ENCODE measurements around the gene MATN1.
A peak's percentile ranks its signal among the peaks of the same experiment; 100 is the strongest.

MATN1 gene

DNA sequence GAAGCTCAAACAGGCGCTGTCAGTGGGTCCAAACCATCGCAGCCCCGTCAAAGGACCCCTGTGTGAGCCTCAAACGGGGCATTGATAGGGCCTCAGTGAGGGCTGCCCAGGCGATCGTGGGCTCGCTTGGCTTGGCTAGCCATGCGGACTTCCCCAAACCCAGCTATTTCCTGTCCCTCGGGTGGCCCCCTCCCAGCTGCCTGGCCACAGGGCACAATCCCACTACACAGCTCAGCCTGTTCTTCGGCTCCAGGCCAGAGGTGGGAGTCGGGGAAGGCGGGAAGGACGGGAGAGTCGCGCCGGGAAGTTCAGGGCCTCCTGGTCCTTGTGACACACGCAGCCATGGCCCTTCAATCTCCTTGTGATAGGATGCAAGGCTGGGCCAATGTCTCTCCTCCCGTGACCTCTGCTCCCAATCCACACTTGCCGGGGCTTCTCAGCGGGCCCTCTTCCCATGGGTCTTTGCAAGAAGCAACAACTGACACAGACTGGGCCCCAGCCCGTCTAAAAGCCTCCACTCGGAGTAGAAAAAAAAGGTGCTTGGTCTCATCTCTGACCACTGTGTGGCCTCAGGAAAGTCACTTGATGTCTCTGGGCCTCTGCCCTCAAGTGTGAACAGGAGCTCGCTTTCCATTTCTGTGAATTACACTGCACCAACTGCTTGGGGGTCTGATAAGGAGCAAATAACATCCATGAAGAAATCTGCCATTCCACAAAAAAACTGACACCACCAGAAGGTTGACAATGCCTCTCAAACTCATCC lies 7.1 kb upstream of the MATN1 start:
- no peak for DNase-seq

DNA sequence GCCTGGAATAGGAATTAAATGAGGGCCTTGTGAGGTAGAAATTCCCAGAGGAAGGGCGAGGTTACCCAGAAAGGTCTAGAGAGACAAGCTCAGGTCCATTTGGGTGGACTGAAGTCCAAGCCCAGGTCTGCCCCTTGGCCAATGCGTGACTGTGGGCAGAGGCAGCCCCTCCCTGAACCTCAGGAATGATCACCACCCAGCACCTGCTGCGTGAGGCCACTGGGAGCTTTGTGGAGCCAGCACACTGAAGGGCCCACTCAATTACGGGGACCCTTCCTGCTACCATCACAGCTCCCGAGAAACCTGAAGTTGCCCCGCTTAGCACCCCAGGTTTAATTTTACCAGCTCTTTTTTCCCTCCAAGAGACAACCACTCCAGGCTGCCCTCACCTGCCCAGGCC lies 6.5 kb upstream of the MATN1 start:
- no peak for DNase-seq

DNA sequence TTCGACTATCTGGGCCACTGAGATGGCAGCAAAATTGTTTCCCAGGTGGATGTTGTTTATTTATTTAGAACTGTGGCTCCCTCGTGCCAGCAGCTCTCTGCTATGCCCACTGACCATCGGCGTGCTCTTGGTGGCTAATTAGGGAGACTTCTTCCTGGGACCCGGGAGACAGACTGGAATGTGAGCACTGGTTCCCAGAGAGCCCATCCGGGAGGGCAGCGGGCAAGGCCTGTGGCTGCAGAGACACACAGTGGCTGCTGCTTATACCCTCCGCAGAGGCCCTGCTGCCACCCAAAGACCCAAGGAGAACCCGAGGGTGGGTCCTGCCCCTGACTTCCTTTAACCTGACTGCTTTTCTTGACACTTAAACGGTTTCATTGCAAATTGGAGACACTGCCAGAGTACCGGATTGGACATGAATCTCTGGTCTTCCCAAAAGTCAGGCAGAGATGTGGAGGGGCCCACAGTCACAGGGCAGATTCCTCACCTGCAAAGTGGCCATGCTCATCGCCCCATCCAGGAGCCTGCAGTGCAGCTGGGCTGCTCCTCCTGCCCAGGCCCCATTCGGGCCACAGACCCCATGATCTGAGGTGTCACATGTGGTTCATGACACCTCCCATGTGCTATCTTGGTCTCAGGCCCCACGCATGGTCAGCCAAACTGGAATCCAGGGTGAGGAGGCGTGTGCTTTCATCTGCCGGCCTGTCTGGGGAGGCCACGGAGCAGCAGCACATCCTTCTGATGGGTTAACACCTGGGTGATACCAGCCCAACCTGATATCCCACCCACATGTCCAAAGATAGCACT lies 5.7 kb upstream of the MATN1 start:
- no peak for DNase-seq

DNA sequence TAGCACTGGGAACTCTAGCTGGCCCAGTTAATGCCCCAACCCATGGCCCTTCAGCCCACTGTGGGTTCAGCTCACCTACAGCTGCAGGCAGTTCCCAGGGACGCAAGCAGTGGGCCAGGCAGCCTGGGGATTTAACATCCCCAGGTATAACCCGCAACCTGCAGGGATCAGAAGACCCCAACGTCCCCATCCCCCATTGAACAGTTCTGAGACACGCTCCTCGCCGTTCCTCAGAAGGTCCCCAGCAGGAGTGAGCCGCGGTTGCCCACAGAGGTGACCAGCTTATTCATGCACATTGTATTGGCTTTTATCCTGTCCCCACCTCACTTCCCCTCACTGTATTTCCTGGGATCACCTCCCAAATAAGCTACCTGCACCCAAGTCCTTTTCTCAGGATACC lies 5.0 kb upstream of the MATN1 start:
- DNase-seq, result no peak

DNA sequence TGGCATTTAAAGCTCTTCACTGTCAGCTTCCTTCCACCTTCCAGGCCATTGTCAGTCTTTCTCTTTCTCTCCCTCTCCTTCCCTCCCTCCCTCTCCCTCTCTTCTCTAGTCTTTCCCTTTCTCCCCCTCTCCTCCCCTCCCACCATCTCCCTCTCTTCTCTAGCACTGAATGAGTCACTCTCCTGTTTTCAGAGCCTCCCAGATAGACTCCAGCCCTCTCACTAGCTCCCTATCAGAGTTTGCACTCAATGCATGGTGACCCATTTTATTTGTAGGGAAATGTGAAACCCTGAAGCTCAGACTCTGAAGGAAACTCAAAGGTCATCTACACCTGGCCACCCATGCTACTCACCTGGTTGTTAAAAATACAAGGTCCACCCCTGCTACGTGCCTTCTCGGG lies 4.4 kb upstream of the MATN1 start:
- DNase-seq, result no peak

DNA sequence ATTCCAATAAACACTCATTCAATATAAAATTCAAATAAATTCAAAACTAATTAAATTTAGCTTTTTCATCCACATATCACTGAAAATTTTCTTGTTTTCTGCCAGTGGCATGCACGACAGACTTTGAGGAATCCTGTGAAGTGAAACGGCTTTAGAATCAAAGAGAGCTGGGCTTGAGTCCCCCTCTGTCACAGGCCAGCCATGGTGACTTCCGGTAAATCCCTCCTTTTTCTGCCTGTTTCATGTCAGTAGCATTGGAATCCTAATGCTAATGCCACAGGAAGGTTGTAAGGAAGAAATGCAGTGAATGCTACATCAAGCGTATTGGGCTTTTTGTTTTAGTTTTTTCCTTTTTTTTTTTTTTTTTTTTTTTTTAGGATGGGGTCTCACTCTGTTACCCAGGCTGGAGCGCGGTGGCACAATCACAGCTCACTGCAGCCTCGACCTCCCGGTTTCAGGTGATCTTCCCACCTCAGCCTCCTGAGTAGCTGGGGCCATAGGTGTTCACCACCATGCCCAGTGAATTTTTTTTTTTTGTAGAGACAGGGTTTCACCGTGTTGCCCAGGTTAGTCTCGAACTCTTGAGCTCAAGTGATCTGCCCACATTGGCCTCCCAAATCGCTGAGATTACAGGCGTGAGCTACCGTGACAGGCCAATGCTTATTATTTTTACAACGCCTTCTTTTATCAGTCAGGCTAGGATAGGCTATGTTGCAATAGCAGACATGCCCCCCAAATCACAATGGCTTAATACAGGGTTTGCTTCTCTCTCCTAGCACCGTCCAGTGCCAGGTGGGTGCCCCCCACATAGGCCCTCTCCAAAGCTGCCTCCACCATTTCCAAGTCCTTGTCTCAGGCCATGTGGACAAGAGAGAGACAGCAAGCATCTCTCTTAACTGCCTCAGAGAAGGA lies 3.6 kb upstream of the MATN1 start:
- DNase-seq, result no peak

DNA sequence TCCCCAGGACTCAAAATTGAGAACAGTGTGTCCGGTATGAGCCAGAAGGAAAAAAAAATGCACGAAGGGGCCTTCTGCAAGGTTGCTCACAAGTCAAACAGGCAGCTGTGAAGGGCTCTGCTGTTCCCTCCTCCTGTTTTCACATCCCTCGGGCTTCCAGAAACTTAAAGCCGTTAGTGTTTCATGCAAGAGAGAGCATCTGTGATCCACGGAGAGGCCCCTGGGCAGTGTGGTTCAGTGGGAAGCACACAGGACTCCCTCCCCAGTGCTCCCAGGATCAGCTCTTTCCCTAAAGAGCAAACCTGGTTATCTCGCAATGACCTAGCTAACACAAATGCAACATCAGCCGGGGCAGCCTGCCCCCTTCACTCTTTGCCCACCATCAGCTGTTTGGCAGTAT lies 2.9 kb upstream of the MATN1 start:
- DNase-seq, result no peak

DNA sequence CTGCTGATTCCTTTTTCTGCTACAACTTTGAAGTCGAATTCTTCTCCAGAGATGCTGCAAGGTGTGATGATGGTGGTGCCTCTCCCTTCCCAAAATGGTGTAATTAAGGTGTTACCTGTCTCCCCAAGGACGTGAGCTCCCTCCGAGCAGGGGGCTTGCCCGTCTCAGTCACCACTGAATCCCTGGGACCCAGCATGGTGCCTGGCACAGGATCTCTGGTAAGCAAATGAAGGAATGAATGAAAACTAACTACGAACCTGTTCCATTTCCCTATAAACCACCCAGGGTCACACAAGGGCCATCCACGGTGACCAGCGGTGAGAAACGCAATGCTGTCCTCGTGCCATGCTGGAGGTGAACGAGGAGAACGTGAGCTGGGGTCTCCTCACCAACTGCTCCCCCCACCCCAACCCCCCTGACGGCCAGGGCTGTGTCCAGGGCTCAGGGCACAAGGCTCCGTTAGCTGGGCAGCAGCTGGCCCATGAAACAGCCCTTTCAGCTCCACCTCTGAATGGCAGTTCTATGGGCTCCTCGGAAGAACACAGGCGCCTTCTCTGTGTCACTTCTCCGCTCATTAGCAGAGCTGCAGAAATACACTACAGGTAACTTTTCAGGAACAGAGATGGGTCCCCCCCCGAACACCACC lies 2.2 kb upstream of the MATN1 start:
- DNase-seq, result no peak

DNA sequence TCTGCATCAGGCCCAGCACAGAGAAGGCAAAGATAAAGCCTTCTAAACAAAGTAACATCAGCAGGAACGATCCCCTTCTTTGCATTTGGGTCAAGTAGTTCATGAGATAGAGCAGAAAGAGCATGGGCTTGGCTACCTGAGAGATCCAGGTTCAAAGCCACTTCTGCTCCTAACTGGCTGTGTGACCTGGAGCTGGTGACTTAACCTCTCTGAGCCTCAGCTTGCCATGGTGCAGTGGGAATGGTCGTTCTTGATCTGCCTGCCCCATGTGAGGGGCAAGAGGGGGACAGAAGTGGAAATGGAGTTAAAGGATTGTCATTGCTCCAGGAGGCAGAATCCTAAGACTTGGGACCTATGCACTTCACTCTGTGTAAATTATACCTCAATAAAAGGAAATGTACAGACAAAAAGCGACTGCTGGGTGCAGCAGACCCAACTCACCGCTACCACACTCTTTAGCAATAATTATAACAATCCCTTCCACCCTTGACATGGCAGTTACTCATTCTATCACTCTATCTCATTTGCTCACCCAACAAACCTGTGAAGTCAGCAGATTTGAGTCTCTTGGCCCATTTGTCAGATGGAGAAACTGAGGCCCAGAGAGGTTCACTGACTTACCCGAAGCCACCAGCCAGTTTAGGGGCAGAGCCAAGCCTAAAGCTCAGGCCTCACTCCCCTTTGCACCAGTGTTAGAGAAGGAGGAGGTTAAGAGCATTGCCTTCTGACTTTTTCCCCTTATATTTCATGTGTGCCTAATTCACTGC lies 1.5 kb upstream of the MATN1 start:
- no peak for DNase-seq

DNA sequence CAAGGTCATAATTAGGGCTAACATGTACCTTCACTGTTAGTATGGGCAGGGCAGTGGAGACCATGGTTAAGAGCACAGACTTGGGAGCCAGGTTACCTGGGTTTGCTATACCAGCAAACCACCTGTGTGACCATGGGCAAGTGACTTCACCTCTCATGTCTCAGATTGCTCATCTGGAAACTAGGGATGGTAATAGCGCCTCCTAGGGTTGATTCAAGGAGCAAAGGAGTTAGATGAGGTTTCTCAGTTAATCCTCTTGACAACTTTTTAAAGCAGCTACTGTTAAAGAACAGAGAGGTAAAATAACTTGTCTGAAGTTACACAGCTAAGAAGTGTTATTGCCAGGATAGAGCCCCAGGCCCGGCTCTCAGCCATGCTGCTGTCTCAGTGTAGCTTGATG lies 790 bp upstream of the MATN1 start:
- no peak for DNase-seq

DNA sequence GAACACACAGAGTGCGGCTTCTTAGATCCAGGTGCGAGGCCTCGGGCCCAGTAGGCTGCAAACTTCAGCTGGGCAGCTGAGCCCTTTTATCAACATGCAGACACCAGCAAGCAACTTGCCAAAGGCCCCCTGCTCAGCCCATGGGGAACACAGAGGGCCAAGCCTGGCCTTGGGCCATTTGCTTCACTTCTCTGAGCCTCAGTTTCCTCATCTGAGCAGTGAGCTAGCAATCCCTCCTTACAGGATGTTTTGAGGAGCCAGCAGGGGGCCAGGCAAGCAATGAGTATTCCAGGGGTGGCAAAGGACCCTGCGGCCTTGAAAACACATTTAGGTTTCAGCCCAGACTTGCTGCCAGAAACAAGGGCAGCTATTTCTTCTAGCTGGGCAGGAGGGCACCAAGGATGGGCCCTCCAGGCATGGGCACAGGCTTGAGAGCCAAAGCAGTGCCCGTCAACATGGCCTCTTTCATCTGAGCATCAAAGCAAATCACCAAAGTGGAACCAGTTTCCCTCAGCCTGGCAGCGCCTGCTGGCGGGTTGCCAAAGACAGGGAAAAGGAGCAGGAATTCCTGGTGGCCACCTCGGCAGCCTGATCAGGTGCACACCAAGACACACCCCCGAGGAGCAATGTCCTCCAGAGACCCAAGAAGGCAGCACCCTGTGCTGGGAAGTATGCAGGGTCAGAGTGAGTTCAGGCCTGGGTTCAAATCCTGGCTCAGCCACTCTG lies 1.4 kb downstream of the MATN1 start:
- DNase-seq, result peak; percentile 43

DNA sequence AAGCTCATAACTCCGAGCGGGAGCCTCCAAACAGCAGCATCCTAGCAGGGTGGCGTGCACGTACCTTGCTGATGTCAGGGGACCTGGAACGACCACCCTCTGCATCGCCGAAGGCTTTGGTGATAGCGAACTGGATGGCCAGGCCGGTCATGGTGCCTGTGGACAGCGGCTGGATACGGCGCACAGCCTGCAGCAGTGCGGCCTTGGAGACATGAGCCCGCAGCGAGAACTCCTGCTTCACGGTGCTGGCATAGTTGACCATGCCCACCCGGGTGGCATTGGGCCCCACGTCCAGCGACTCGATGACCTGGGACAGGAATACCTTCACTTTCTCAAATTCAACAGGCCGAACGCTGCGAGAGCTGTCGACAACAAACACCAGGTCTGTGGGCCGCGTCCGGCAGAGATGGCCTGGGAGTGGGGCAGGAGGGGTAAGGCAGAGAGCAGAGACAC lies 2.0 kb downstream of the MATN1 start:
- DNase-seq, result no peak

DNA sequence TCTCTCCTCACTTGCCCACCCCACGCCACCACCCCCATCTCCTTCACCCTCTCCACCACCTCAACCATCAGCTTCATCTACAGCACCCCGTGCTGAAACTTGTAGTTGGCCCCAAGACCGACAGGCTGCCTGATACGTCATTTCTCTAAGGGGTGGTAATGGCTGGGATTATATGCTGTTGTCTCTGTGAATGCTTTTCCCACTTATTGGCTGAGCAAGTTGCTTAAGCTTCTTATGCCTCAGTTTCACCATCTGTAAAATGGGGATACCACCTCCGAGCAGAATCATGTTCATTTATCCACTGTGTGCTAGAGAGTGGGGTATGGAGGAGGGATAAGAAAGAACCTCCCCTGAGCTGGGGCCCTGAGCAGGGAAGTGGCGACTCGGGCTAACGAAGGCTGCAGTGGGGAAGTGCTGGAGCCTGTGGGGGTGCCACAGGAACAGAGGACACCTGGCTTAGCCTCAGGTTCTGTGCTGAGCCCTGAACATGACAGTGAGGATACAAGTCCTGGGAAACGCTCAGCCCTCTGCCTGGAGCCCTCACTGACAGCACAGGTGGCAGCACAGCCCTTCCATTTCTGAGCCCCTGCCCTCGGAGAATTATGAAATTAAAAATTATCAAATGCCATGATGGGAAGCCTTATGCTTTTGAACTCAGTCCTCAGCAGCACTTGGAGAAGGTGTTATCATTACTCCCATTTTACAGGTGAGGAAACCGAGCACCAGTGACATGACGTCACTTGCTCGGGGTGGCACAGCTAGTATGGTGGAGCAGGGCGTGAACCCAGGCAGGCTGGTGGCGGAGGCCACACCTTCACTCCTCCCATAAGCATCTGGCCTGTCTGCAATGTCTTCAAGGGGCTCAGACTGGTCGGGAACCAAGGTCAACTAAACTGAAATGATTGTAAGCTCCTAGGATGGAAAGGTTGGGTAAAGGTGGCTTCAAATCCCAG lies 2.8 kb downstream of the MATN1 start:
- no peak for DNase-seq

DNA sequence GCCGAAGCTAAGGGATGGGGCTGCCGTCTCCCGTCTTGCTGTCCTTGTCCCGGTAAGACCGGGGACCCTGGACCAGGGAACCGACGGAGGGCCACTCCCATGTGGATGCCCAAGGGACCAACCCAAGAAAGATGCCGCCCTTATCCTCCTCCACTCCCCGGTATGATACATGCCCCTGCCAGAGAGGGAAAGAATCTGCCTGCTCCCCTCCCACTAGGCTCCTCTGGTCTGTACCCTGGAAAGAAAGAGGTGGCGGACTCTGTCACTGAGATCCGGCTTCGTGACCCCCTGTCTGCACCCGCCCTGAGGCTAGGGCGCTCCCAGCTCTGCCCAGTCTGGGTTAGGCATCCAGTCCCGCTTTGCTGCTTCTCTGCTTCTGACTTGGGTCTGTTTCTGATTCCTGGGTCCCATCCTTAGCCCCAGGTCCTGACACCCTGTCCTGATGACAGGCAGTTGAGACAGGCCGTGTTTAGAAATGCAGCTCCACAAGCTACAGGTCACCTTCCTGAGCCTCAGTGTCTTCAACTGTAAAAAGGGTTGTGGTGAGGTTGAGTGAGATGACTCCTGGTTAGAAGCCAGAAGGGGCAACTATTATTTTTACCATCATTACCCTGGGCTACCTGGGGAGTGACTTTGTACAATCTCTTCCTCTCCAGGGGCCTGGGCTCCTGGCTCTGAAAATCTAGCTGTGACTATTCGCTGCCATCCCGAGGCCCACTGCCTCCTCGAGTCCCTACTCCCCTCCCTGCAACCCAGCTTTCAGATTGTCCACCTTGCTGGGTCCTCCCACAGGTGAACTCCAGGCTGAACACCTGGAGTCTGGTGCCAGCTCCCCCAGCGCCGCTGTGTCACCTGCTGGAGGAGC lies 3.7 kb downstream of the MATN1 start:
- DNase-seq, result peak; percentile 79

DNA sequence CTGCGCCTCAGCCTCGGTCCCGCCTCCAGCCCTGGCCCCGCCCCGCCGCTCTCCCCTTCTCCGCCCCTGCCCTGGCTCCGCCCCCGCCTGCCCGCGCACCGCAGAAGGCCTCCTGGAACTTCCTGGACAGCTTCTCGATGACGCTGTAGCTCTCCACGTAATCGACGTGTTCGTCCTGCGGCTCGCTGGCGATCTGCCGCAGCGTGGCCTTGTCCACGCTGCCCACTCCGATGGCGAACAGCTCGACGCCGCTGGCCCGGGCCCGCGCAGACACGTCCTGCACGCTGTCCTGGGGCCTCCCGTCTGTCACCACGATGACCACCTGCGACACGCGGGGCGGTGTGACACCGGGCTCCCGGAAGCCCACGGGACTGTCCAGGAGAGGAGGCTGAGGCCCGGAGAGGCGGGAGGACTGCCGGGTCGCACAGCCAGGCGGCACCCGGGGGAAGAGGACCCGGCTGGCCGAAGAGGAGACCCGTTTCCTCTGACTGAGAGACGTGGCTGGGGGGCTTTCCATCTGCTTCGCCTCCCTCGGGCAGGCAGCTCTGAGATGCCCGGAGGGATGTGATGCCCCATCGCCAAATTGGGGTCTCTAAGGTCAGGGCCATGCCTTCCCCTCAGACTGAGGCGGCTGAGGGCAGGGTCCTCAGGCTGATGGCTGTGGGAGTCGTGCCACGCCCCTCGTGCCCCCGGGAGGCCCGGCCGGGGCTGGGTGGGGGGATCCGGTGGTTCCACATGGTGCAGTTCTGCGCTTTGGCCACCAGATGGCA lies 4.6 kb downstream of the MATN1 start:
- DNase-seq, result peak; percentile 99

DNA sequence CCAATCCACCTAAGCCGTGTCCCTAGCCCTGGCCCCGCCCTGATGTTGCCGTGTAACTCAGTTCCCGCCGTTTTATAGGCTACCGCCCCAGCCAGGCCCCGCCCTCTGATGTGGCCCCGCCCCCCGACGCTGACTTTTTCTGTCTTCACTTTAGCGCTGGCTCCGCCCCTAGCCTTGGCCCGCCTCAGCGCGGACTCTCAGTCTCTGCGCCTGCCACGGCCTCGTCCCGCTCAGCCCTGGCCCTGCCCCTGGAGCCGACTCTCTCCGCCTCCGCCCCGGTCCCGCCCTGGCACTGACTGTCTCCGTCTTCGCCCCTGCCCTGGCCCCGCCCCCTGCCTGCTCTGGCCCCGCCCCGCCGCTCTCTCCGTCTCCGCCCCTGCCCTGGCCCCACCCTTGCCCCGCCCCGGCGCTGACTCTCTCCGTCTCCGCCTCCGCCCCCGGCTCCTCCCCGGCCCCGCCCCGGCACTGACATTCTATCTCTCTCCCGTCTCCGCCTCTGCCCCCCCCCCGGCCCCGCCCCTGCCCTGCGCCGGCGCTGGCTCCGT lies 5.2 kb downstream of the MATN1 start:
- DNase-seq, result peak; percentile 100

DNA sequence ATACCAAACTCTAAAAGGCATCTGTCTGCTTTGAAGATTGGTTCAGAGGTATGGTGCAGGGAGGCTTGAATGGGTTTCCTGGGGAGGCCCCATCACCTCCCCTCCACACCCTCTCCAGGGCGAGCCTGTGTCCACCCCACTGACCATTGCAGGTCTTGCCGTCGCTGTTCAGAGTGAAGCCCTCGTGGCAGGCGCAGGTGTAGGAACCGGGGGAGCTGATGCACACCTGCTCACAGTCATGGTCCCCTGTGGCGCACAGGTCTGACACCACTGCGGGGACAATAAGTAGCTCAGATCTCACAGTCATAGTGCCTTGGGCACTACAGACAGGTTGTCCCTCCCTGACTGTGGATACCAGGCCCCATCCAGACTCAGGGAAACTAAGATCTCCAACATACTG lies 6.7 kb downstream of the MATN1 start:
- no peak for DNase-seq

DNA sequence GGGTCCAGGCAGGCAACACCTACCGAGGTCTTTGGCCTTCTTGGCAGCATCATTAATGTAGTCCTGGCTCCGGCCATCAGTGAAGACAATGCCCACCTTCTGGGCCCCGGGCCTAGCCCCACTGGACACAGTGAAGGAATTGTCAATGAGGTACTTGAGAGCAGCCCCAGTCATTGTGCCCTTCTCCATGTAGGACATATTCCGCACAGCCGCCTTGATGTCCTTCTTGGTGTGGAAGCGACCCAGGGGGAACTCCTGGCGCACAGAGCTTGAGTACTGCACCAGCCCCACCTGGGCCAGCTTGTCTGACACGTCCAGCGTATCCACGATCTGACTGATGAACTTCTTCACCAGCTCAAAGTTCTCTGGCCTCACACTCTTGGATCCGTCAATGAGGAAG lies 7.5 kb downstream of the MATN1 start:
- no peak for DNase-seq
